Measurements from ENCODE around the gene ALDH16A1. TPM values are rescaled to one million over a fixed set of nuclear protein-coding genes. Genes with fewer than 3 reads are reported as not detected.

The ALDH16A1 gene
- total RNA-seq: 27.1 and 34.2 TPM in 2 replicates

GRCh38 chr19:49453013-49453756 is at the start of gene ALDH16A1:
ALDH16A1 (plus strand) TSS chr19:49453225; CDS start chr19:49453332, 107 bp downstream.

GRCh38 chr19:49423071-49423984 is 29.7 kb upstream of the ALDH16A1 start, which contains the start of gene PTH2:
PTH2 (minus strand) TSS chr19:49423441; CDS start chr19:49423339, 102 bp downstream.

GRCh38 chr19:49425178-49425577 is 27.8 kb upstream of the ALDH16A1 start, which contains the start of gene GFY:
GFY (plus strand) TSS chr19:49425388; CDS start chr19:49426431, 1,043 bp downstream.

GRCh38 chr19:49441210-49441959 is 11.6 kb upstream of the ALDH16A1 start, which contains the start of gene SLC17A7:
SLC17A7 (minus strand) TSS chr19:49441527; CDS start chr19:49441379, 148 bp downstream.

GRCh38 chr19:49451430-49452181 is 1.4 kb upstream of the ALDH16A1 start, which contains the start of gene PIH1D1:
PIH1D1 (minus strand) TSS chr19:49451814; CDS start chr19:49451574, 240 bp downstream.

GRCh38 chr19:49473868-49474541 is 21.0 kb downstream of the ALDH16A1 start, which contains the start of gene FLT3LG:
FLT3LG (plus strand) TSS chr19:49474215; CDS start chr19:49474640, 425 bp downstream.

GRCh38 chr19:49487277-49488045 is 34.4 kb downstream of the ALDH16A1 start, which contains the start of gene RPL13A:
RPL13A (plus strand) TSS chr19:49487608; CDS start chr19:49487630, 22 bp downstream.

Small RNAs within 50 kb of the gene (small RNA-seq; reads per million reads assigned to genes)
- gene COX6CP7: not detected
- gene MIR150: 0.46 reads per million, percentile 24 among the genes with 10 or more reads in this experiment
- not detected for gene SNORD32A
- not detected for gene SNORD33
- gene SNORD34: not detected
- gene SNORD35A: not detected
- not detected for gene SNORD35B

Other genes with a start within 250 kb of the ALDH16A1 start
- under 0.01 TPM in 1 of 2 replicates, not detected in the other for gene SLC6A16, start 128.0 kb upstream of the ALDH16A1 start, total RNA-seq
- not detected in 2 replicates for gene CD37, start 117.8 kb upstream of the ALDH16A1 start, total RNA-seq
- 5.1 and 18.8 TPM in 2 replicates for gene TEAD2, start 90.8 kb upstream of the ALDH16A1 start, total RNA-seq
- 0.39 TPM in 1 of 2 replicates, not detected in the other for gene DKKL1, start 89.3 kb upstream of the ALDH16A1 start, total RNA-seq
- not detected in 2 replicates for gene KASH5, start 65.0 kb upstream of the ALDH16A1 start, total RNA-seq
- not detected in 2 replicates for gene PTH2, start 29.8 kb upstream of the ALDH16A1 start, total RNA-seq
- gene GFY, start 27.8 kb upstream of the ALDH16A1 start, total RNA-seq: not detected in 2 replicates
- gene SLC17A7, start 11.7 kb upstream of the ALDH16A1 start, total RNA-seq: under 0.01 TPM in 1 of 2 replicates, not detected in the other
- 84.0 and 118 TPM in 2 replicates for gene PIH1D1, start 1.4 kb upstream of the ALDH16A1 start, total RNA-seq
- 0.79 TPM in 1 of 2 replicates, not detected in the other for gene FLT3LG, start 21.0 kb downstream of the ALDH16A1 start, total RNA-seq
- gene RPL13A, start 34.4 kb downstream of the ALDH16A1 start, total RNA-seq: 2,267 and 3,501 TPM in 2 replicates
- 2,287 and 2,633 TPM in 2 replicates for gene RPS11, start 43.2 kb downstream of the ALDH16A1 start, total RNA-seq
- gene FCGRT, start 59.4 kb downstream of the ALDH16A1 start, total RNA-seq: 39.7 and 108 TPM in 2 replicates
- 39.7 and 79.5 TPM in 2 replicates for gene RCN3, start 74.8 kb downstream of the ALDH16A1 start, total RNA-seq
- 64.0 and 72.6 TPM in 2 replicates for gene NOSIP, start 127.3 kb downstream of the ALDH16A1 start, total RNA-seq
- 8.6 and 11.2 TPM in 2 replicates for gene PRRG2, start 128.1 kb downstream of the ALDH16A1 start, total RNA-seq
- gene PRR12, start 138.0 kb downstream of the ALDH16A1 start, total RNA-seq: 4.4 and 5.9 TPM in 2 replicates
- 50.3 and 51.6 TPM in 2 replicates for gene RRAS, start 186.9 kb downstream of the ALDH16A1 start, total RNA-seq
- gene SCAF1, start 189.0 kb downstream of the ALDH16A1 start, total RNA-seq: 19.6 and 31.6 TPM in 2 replicates
- gene IRF3, start 212.6 kb downstream of the ALDH16A1 start, total RNA-seq: 64.0 and 64.4 TPM in 2 replicates
- 8.2 and 16.1 TPM in 2 replicates for gene BCL2L12, start 212.7 kb downstream of the ALDH16A1 start, total RNA-seq
- 132 and 208 TPM in 2 replicates for gene PRMT1, start 224.0 kb downstream of the ALDH16A1 start, total RNA-seq
- 0.43 and 1.2 TPM in 2 replicates for gene ADM5, start 236.4 kb downstream of the ALDH16A1 start, total RNA-seq
- gene CPT1C, start 237.9 kb downstream of the ALDH16A1 start, total RNA-seq: 1.6 and 3.1 TPM in 2 replicates